Endometrial microvascular endothelial cells (primary cell): ENCODE measurements around the gene HSBP1L1. TPM values are rescaled to one million over a fixed set of nuclear protein-coding genes. Genes with fewer than 3 reads are reported as not detected.

Experiments
- in situ Hi-C: cut with HindIII; loops from 2 replicates; pipeline ENCODE4 v1.10.0; 2017; ENCODE audit warnings: low sequenced_read_pairs, low pct_unique_long_range_greater_than_20kb; ENCODE audit errors: inconsistent ontology term
- total RNA-seq: library from RNA; depleted of rRNA; stranded (reverse); fragments of >200 nt; gene quantifications from one replicate; pipeline ENCODE4 v1.2.3, GENCODE V29; 2015; ENCODE audit errors: inconsistent ontology term

HSBP1L1 gene
- total RNA-seq, 1 donor from 2014 or later, result 1.2 TPM

GRCh38 chr18:79942786-79943607, 21.4 kb upstream of the HSBP1L1 start:
- in situ Hi-C loops, result no loop called here

GRCh38 chr18:79943608-79944125, 20.8 kb upstream of the HSBP1L1 start:
- in situ Hi-C loops, result no loop called here

GRCh38 chr18:79944126-79944731, 20.2 kb upstream of the HSBP1L1 start:
- in situ Hi-C loops, result no loop called here

GRCh38 chr18:79944746-79945117, 19.7 kb upstream of the HSBP1L1 start:
- in situ Hi-C loops, result no loop called here

- in situ Hi-C loops, result no loop called here
Observed at GRCh38 chr18:79945118-79946042, 19.1 kb upstream of the HSBP1L1 start.

GRCh38 chr18:79947054-79947755, 17.2 kb upstream of the HSBP1L1 start:
- in situ Hi-C loops, result no loop called here

- in situ Hi-C loops, result no loop called here
Observed at GRCh38 chr18:79947881-79948610, 16.4 kb upstream of the HSBP1L1 start.

- in situ Hi-C loops, result no loop called here
Observed at GRCh38 chr18:79948719-79949411, 15.6 kb upstream of the HSBP1L1 start.

- in situ Hi-C loops, result no loop called here
Observed at GRCh38 chr18:79949697-79950487, 14.6 kb upstream of the HSBP1L1 start.

- in situ Hi-C loops, result no loop called here
Observed at GRCh38 chr18:79950515-79951341, 13.7 kb upstream of the HSBP1L1 start.

GRCh38 chr18:79951545-79952455, 12.6 kb upstream of the HSBP1L1 start, which contains the start of gene SLC66A2:
Gene SLC66A2, minus strand, starts transcription at chr18:79951653. Its CDS starts 727 bp downstream, at chr18:79950926.
- in situ Hi-C loops, result no loop called here

- in situ Hi-C loops, result no loop called here
Observed at GRCh38 chr18:79952456-79952995, 11.9 kb upstream of the HSBP1L1 start.

- in situ Hi-C loops, result no loop called here
Observed at GRCh38 chr18:79952996-79953559, 11.4 kb upstream of the HSBP1L1 start.

- in situ Hi-C loops, result no loop called here
Observed at GRCh38 chr18:79953971-79954651, 10.3 kb upstream of the HSBP1L1 start.
